ENCODE data around the gene MAGI1. TPM values are rescaled to one million over a fixed set of nuclear protein-coding genes. Genes with fewer than 3 reads are reported as not detected.

Gene MAGI1
- total RNA-seq, 1 donor = 13.0 TPM

GRCh38 chr3:65582012-65582717 is 456.6 kb downstream of the MAGI1 start:
- H3K4me3 ChIP-seq (ENCODE audit: low read depth, low read length) = no peak overlapping the region
- TF ChIP-seq CTCF (IDR thresholded peaks at IDR 0.05; ENCODE audit: insufficient read depth, low read length) = no peak
- DNase-seq (ENCODE audit: low read depth) = no peak

- no peak for DNase-seq (ENCODE audit: low read depth)
- TF ChIP-seq CTCF (IDR thresholded peaks at IDR 0.05; ENCODE audit: insufficient read depth, low read length) = no peak
- no peak overlapping the region for H3K4me3 ChIP-seq (ENCODE audit: low read depth, low read length)
These were observed 457.4 kb downstream of the MAGI1 start for GRCh38 chr3:65581313-65581712.

- no peak overlapping the region for H3K4me3 ChIP-seq (ENCODE audit: low read depth, low read length)
- DNase-seq (ENCODE audit: low read depth) = no peak
- no peak for TF ChIP-seq CTCF (IDR thresholded peaks at IDR 0.05; ENCODE audit: insufficient read depth, low read length)
These were observed 459.9 kb downstream of the MAGI1 start for GRCh38 chr3:65578861-65579260.

- TF ChIP-seq CTCF (IDR thresholded peaks at IDR 0.05; ENCODE audit: insufficient read depth, low read length) = no peak
- peak; percentile 20 for DNase-seq (ENCODE audit: low read depth)
- no peak overlapping the region for H3K4me3 ChIP-seq (ENCODE audit: low read depth, low read length)
These were observed 460.8 kb downstream of the MAGI1 start for GRCh38 chr3:65577843-65578430.

- peak; percentile 52 for DNase-seq (ENCODE audit: low read depth)
- H3K4me3 ChIP-seq (ENCODE audit: low read depth, low read length) = no peak overlapping the region
- TF ChIP-seq CTCF (IDR thresholded peaks at IDR 0.05; ENCODE audit: insufficient read depth, low read length) = no peak
These were observed 461.8 kb downstream of the MAGI1 start for GRCh38 chr3:65576966-65577365.

- no peak for DNase-seq (ENCODE audit: low read depth)
- H3K4me3 ChIP-seq (ENCODE audit: low read depth, low read length) = no peak overlapping the region
- no peak for TF ChIP-seq CTCF (IDR thresholded peaks at IDR 0.05; ENCODE audit: insufficient read depth, low read length)
These were observed 462.5 kb downstream of the MAGI1 start for GRCh38 chr3:65576228-65576627.
